ENCODE measurements around the gene TEX52. TPM values are rescaled to one million over a fixed set of nuclear protein-coding genes. Genes with fewer than 3 reads are reported as not detected.
A peak's percentile ranks its signal among the peaks of the same experiment; 100 is the strongest.

Gene TEX52
- total and polyA plus RNA-seq, 2 of the 13 experiments (the other 11 are each of a cell fraction or from before 2014, with no cell fraction given), result 0.05 TPM; not detected in 1

DNA sequence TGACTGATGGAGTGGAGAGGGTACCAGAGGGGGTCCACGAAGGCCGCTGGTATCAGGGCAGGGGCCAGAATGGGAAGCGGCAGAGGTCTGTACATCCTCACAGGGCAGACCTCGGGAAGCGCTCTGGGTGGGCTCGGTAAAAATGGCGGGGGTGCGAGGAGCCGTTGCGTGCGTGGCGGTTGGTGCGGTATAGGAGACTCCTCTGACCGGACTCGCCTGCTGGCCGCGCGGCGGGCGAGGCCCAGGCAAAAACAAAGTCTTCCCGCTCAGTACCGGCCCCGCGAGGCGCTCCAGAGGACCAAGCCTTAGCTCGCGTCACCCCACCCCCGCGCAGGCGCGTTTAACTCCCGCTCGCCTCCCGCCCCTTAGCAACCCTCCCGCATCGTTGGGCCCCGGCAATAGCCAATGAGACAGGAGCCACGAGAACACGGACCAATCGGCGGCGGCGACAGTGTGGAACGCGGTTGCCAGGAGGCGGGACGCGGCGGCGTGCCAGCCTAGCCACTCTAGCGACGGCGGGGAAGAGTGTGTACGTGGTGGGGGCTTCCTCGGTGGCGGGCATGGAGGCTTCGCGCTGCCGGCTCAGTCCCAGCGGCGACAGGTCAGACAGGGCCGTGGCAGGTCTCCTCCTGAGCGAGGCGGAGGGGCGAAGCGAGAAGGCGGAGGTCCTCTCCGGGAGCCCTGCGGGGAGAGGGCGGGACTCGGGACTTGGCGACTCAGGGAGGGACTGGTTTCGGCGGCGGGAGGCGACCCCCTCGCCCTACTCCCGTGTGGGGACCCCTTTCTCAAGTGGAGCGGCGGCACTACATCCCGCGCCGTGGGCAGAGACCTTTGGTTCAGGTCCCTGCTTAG lies 33.8 kb upstream of the TEX52 start, which contains the start of gene TULP3 (continued):
- TF ChIP-seq ZNF296 (CRISPR knock-in tag; conservative IDR thresholded peaks at IDR 0.05), result no peak
- 0 out of 2 replicates have a peak, but pooled peaks have one; percentile 70 for TF ChIP-seq RNF2 (conservative IDR thresholded peaks at IDR 0.05; ENCODE audit: low read depth)
- no peak for TF ChIP-seq HNRNPK (IDR thresholded peaks at IDR 0.05; ENCODE audit: low read depth, low read length, poor library complexity, severe bottlenecking)
- TF ChIP-seq, protein P1, sequence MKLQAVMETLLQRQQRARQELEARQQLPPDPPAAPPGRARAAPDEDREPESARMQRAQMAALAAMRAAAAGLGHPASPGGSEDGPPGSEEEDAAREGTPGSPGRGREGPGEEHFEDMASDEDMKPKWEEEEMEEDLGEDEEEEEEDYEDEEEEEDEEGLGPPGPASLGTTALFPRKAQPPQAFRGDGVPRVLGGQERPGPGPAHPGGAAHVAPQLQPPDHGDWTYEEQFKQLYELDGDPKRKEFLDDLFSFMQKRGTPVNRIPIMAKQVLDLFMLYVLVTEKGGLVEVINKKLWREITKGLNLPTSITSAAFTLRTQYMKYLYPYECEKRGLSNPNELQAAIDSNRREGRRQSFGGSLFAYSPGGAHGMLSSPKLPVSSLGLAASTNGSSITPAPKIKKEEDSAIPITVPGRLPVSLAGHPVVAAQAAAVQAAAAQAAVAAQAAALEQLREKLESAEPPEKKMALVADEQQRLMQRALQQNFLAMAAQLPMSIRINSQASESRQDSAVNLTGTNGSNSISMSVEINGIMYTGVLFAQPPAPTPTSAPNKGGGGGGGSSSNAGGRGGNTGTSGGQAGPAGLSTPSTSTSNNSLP (IDR thresholded peaks at IDR 0.05; ENCODE audit: low read depth, low read length), result no peak
- no peak for TF ChIP-seq ZNF530 (CRISPR knock-in tag; IDR thresholded peaks at IDR 0.05; ENCODE audit: low read depth)
- TF ChIP-seq ZNF776 (CRISPR knock-in tag; IDR thresholded peaks at IDR 0.05), result 0 out of 2 replicates have a peak, but pooled peaks have one; percentile 53
- peak; percentile 44; the same call in 1 of the 2 replicates for TF ChIP-seq PHF20 (CRISPR knock-in tag; IDR thresholded peaks at IDR 0.05)
- no peak for TF ChIP-seq ZNF772 (CRISPR knock-in tag; IDR thresholded peaks at IDR 0.05)
- peak; percentile 98 for TF ChIP-seq SAP130 (CRISPR knock-in tag; IDR thresholded peaks at IDR 0.05; ENCODE audit: low read depth)
- TF ChIP-seq, protein P2, sequence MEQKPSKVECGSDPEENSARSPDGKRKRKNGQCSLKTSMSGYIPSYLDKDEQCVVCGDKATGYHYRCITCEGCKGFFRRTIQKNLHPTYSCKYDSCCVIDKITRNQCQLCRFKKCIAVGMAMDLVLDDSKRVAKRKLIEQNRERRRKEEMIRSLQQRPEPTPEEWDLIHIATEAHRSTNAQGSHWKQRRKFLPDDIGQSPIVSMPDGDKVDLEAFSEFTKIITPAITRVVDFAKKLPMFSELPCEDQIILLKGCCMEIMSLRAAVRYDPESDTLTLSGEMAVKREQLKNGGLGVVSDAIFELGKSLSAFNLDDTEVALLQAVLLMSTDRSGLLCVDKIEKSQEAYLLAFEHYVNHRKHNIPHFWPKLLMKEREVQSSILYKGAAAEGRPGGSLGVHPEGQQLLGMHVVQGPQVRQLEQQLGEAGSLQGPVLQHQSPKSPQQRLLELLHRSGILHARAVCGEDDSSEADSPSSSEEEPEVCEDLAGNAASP (CRISPR knock-in tag; IDR thresholded peaks at IDR 0.05; ENCODE audit: borderline replicate concordance), result peak; percentile 26; the same call in 1 of the 2 replicates
- TF ChIP-seq ONECUT2 (CRISPR knock-in tag; IDR thresholded peaks at IDR 0.05), result no peak
- TF ChIP-seq KLF16 (CRISPR knock-in tag; IDR thresholded peaks at IDR 0.05), result peak in 1 of 2 experiments; percentile 61; a peak in 1 of 4 replicates
- TF ChIP-seq KDM5A (IDR thresholded peaks at IDR 0.05; ENCODE audit: borderline replicate concordance, low read length), result peak; percentile 38; the same call in 1 of the 2 replicates
- TF ChIP-seq ZNF549 (CRISPR knock-in tag; IDR thresholded peaks at IDR 0.05), result no peak
- TF ChIP-seq THAP11 (CRISPR knock-in tag; IDR thresholded peaks at IDR 0.05), result peak; percentile 77
- TF ChIP-seq PLRG1 (conservative IDR thresholded peaks at IDR 0.05), result no peak
- TF ChIP-seq NCOA2 (CRISPR knock-in tag; IDR thresholded peaks at IDR 0.05), result peak; percentile 15
- no peak for TF ChIP-seq NFE2 (CRISPR knock-in tag; IDR thresholded peaks at IDR 0.05)
- TF ChIP-seq ZNF792 (CRISPR knock-in tag; IDR thresholded peaks at IDR 0.05), result peak; percentile 41; the same call in 1 of the 2 replicates
- no peak for TF ChIP-seq ZNF614 (CRISPR knock-in tag; IDR thresholded peaks at IDR 0.05; ENCODE audit: borderline replicate concordance)
- no peak for TF ChIP-seq ZNF562 (CRISPR knock-in tag; IDR thresholded peaks at IDR 0.05; ENCODE audit: borderline replicate concordance)
- no peak for TF ChIP-seq MYNN (CRISPR knock-in tag; IDR thresholded peaks at IDR 0.05; ENCODE audit: low read depth)
- TF ChIP-seq TRIM24 (CRISPR knock-in tag; IDR thresholded peaks at IDR 0.05), result no peak
- TF ChIP-seq, protein P3, sequence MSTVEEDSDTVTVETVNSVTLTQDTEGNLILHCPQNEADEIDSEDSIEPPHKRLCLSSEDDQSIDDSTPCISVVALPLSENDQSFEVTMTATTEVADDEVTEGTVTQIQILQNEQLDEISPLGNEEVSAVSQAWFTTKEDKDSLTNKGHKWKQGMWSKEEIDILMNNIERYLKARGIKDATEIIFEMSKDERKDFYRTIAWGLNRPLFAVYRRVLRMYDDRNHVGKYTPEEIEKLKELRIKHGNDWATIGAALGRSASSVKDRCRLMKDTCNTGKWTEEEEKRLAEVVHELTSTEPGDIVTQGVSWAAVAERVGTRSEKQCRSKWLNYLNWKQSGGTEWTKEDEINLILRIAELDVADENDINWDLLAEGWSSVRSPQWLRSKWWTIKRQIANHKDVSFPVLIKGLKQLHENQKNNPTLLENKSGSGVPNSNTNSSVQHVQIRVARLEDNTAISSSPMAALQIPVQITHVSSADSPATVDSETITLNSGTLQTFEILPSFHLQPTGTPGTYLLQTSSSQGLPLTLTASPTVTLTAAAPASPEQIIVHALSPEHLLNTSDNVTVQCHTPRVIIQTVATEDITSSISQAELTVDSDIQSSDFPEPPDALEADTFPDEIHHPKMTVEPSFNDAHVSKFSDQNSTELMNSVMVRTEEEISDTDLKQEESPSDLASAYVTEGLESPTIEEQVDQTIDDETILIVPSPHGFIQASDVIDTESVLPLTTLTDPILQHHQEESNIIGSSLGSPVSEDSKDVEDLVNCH (CRISPR knock-in tag; IDR thresholded peaks at IDR 0.05), result no peak
- TF ChIP-seq RCOR2 (CRISPR knock-in tag; IDR thresholded peaks at IDR 0.05), result no peak
- TF ChIP-seq BCL6 (CRISPR knock-in tag; IDR thresholded peaks at IDR 0.05), result peak; percentile 43; the same call in 1 of the 2 replicates
- TF ChIP-seq ZSCAN21 (CRISPR knock-in tag; IDR thresholded peaks at IDR 0.05; ENCODE audit: borderline replicate concordance), result peak; percentile 35; the same call in 1 of the 2 replicates

Data from HepG2 (cell line).